Fibroblast of skin of left quadriceps (primary cell): Measurements from ENCODE around the gene PRRG2.

Source experiments
- DNase-seq, 2 experiments: peaks; one replicate each; pipeline ENCODE4 v3.0.0-alpha.2; 2013; ENCODE audit warnings: low read depth in 2 of 2

Gene PRRG2

GRCh38 chr19:49640113-49640898, 59.2 kb downstream of the PRRG2 start, which contains the start of gene RRAS:
RRAS (minus strand) TSS chr19:49640143; CDS start chr19:49640098, 45 bp downstream.
- DNase-seq, result peak; percentile 100
